Pulmonary artery endothelial cell (primary cell): ENCODE results near the gene CRTC2. TPM values are rescaled to one million over a fixed set of nuclear protein-coding genes. Genes with fewer than 3 reads are reported as not detected.
"Not testable (repeated sequence)": the region's sequence is repeated elsewhere in the genome, so short reads cannot be mapped to it uniquely, and the experiment has no call there.

ENCODE experiments used
- DNase-seq: peaks from one replicate; pipeline ENCODE4 v3.0.0-alpha.2; 2011; ENCODE audit warnings: low read depth, low spot score
- total RNA-seq: library from RNA; depleted of rRNA; stranded (reverse); fragments of >200 nt; gene quantifications from 2 replicates; pipeline ENCODE4 v1.2.3, GENCODE V29; 2014

Gene CRTC2
- total RNA-seq, 1 donor from 2014 or later: 2.8 TPM

DNA sequence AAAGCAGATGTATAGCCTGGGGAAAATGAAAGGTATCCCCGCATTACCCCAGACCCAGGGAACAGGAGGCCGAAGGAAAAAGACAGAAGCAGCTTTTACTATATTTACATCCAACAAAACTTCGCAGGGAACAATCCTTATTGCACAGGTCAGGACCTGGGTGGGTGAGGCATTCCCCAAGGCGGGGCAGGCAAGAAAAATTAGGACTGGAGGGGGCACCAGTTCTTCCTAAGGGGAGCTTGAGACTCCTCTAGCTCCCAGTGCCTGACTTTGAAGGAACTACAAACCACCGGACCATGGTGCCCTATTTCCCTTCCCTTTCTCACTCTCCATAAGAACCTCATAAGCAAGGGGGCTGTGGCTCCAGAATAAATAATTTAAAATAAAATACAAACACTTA lies 29.0 kb downstream of the CRTC2 start:
- no peak for DNase-seq

DNA sequence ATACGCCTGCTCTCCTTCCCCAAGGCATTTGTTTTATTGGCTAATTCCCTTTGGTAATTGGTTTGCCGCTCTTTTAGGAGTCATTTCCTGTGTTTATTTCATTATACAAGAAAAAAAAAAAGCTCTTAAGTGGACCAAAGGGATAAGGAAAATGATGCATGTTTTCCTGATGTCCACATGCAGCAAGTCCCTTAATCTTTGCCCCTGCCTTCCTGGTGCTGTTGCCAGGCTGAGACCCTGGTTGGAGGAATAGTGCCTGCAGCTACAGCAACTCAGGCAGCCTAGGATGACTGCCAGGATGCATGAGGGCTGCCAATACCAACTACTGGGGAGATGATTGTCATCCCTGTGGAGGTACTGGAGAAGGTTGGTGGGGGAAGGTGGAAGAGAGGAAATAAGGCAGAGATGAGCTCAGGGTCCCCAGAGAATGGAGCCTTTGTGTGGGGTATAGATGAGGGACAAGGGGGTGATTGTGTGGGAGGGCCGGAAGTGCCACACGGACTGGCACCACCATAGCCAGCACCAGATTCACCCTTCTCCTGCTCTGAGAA lies 29.5 kb downstream of the CRTC2 start:
- DNase-seq: peak; percentile 77

DNA sequence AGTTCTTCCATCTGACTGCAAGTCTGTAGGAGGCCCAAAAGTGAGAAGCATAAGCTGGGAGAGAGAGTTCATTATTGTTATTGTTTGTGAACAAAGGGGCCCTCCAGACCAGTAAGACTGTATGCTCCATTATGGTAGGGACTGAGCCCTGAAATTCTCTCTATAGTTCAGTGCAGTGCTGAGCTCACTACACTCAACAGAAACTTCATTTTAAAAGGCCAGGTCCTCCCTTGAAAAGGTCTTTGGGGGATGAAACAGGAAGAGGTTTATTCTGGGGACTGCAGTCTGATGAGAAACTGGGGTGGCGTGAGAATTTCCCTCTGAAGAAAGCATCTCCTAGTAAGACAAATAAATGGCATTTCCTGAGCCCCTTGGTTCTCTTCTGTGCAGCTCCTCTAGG lies 30.2 kb downstream of the CRTC2 start:
- no peak for DNase-seq

DNA sequence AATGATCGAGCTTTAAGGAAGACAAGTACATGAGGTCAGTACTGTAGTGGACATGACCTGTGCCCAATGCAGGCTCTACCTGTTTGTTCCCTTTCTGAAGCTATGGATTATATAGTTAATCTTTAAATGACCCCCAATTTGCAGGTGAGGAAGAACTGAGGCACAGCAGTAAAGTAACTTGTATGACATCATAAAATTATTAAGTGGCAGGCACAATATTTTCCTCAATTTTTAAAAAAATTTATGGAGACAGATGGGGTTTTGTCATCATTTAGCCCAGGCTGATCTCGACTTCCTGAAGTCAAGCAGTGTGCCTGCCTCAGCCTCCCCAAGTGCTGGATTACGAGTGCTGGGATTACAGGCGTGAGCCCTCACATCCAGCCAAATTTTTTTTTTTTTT lies 32.0 kb downstream of the CRTC2 start:
- DNase-seq: no peak

DNA sequence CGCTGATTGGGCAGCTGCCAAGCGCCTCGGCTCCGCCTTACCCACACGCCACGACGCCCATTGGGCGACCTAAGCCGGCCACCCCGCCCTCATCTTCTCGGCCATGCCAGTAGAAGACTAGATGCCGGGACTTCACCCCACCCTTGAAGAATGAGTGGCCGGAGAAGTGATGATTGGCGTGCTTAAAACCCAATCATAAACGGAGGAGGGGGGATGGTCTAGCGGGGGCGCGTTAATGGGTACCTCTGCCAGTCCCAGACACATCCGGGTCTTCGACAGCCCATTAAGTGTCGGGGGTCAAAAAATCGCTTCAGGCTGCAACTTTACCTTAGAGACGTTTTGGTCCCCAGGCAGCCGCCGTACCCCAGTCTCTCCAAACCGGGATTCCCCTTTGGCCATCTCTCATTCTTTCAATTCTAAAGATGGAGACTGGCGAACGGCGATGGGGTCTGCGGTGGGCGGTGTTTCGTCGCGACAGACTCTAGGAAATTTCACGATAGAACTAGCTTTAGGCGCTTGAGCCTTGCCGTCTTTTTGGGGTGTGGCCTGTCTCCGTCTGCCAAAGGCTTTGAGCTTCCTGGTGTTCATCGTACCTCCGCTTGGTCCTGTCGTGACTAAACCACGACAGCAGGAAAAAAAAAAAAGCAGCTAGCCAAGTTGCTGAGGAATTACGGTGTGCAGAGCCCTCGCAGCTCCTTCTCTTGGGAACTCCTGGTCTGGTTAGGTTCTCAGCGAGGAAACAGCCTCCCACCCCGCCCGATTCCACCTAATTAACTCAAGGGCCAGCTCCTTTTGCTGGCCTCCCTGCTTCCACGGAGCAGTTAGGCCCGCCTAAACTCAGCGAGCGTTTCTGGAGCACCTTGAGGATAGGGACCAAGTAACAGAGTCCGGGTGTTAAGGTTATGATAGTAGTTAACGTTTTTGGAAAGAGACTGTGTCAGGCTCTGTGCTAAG lies 35.2 kb downstream of the CRTC2 start, which contains the start of gene GATAD2B:
Gene GATAD2B, minus strand, starts transcription at position 1 of the 954 bp plus-strand sequence. CDS start 94,625 bp downstream, outside the sequence.
- DNase-seq: peak; percentile 100

DNA sequence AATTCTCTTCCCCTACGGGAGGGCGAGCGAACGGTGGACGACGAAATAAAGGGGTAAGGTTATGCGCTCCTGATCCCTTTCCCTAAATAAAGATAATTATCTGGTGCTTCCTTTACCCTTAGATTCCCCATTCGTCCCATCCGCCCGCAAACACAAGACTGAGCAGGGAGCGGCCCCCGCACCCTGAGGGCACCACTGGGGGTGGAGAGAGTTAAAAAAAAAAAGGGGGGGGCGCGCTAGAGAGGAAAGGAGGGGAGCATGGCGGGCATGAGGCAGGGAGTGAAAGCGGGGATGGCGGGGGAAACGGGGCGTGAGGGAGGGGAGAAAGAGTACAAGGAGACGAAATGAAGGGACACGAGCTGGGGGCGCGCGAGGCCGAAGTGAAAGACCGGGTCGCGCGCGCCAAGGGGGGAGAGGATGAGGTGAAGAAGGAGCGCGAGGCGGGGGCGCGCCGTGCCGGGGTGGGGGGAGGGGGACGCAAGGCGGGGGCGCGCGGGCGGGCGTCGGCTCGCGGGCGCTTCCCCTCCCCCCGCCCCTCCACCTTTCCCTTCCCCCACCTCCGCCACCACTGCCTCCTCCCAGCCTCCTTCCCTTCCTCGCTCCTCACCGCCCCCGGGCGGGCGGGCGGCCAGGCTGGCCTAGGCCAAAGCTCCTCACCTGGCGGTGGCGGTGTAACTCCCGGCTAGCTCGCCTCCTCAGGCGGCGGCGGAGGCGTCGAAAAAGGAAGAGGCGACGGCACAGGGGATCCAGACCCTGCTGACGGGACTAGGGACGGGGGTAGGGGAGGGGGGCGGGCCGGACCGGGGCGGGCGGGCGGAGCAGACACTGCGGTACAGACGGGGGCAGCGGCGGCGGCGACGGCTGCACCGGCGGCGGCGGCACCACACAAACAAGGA lies 36.1 kb downstream of the CRTC2 start:
- no peak for DNase-seq

DNA sequence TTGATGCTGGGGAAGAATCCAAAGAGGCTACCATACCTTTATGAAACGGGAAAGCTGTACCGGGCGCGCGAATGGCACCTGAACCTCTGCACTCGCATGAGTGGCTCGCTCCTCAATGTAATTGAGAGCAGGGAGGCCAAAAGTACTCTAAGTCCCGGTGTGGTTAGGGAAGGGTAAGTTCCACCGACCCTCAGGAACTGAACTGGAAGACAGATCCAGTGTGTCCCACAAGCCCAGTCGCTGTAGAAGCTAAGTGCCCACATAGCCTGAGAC lies 36.7 kb downstream of the CRTC2 start:
- DNase-seq: no peak

DNA sequence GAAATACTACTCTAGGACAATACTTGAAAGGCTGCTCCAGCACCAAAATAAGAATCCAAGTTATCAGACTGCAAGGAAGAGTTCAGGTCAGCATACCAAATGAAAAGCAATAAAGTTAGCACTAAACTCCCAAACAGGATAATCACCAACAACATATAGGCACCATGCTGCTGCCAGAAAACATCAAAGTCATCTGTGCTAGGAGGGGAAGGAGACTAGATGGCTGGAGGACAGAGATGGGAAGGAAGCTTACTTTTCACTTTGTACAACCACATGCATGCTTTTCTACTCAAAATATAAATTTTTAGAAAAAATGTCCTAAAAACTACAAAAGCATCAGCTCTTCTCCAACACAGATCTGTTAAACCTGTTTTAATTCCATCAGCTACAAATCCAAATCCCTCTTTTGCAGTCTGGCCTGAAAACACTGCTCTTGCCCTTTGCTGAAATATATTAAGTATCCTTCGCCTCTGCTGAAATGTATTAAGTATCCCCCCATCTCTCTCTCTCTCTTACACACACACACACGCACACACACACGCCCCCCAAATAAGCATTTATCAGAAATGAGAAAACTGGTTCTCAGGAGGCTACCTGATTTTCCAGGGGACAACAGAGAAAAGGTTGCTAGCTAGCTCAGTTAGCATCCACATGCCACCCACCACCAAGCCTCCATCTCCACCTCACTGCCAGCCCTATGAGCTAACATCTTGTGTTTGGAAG lies 37.2 kb downstream of the CRTC2 start:
- DNase-seq: no peak

DNA sequence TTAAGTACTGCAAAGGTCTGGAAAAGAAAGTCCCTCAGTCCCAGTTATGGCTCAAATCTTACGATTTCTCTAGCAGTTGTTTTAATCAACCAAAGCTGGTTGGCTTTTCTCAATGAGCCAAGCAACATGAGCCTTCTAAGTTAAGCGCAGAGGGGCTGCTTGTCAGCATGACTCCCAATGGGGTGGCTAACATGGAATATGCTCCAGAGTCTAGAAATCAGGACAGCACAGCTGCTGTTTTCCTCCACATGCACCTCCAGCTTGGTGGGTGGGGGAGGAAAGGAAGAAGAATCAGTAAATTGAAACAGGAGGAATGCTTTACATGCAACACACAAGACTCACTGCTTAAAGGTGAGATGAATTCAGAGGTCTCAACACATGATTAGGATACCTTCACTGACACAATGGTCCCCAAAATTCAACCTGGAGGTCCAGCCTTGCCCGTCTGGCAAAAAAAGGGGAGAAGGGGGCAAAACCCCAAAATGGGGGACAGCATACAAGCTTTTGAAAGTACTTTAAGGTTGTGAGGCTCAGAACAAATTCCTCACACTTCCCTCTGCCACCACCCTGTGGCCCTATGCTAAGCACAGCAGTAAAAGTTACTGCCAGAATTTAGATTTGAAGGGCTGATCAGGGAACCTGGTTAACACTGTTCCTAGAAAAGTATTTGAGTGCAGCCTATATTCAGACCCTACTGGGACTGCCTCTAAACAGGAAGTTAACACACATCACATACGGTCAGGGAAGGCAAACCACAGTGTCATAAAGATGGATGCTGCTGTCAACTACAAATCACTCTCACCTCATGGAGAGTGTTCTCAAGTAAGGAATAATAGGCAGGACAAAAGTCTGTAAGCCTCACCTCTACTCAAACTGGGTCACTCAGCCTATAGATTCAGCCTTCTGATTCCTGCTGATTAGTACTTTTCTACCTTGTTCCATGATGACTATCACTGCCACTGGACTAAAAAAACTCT lies 38.2 kb downstream of the CRTC2 start:
- no peak for DNase-seq

DNA sequence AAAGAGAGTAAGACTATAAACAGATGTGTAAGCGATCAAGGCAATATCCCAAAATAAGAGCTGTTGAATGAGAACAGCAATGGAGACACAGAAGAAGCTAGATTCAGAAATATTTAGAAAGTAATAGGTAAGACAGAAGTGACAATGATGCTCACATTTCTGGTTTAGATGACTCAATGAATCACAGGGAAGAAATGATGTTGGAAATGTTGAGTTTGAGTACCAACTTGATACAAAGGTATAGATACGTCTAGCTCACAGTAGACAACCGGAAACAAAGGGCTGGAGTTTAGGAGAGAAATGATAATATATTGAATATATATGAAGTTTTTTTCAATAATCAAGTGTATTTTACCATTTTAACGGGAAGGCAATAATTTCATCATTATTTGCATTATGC lies 42.1 kb downstream of the CRTC2 start:
- DNase-seq: no peak

DNA sequence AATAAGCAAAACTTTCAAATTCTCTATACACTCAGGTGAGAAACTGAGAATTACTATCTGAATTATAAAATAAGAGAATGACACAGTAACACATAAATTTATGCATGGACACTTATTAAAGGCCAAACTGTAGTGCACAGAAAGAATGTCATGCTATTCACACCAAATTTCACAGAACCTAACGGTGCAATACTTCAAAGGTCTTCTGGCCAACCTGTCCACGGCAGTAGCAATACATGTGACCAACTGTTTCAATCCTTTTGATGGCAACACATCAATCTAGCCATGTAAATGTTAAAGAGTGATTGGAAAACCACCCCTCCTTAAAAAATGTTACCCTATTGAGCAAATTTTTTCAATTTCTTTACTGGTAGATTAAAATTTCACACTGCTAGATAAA lies 46.1 kb downstream of the CRTC2 start:
- no peak for DNase-seq

DNA sequence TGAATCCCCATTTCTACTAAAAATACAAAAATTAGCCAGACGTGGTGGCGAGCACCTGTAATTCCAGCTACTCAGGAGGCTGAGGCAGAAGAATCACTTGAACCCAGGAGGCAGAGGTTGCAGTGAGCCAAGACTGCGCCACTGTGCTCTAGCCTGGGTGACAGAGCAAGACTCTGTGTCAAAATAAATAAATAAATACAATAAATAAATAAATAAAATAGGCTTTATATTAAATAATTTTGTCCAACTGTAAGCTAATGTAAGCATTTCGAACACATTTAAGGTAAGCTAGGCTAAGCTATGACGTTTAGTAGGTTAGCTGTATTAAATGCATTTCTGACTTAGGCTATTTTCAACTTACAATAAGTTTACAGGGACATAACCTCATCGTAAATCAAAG lies 47.9 kb downstream of the CRTC2 start:
- not testable (repeated sequence) for DNase-seq

DNA sequence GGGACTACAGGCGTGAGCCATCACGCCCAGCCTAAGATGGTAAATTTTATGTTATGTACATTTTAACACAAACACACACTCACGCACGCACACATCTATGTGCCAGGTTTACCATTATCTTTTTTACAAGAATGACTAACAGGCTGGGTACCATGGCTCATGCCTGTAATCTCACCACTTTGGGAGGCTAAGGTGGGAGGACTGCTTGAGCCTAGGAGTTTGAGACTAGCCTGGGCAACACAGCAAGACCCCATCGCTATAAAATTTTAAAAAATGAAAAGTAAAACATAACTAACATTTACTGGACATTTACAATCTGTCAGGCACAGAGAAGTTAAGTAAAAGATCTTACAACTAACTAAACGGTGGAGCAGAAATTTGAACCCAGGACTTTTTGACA lies 50.3 kb downstream of the CRTC2 start:
- DNase-seq: no peak

DNA sequence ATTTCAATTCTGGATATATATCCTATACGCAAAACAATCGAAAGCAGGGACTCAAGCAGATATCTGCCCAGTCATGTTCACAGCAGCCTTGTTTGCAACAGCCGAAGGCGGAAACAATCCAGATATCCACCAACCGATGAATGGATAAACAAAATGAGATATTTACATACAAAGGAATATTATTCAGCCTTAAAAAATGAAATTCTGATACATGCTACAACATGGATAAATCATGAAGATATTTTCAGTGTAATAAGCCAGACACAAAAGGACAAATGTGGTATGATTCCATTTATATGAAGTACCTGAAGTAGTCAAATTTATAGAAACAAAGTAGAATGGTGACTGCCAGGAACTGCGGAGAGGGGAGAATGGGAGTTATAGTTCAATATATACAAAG lies 51.3 kb downstream of the CRTC2 start:
- no peak for DNase-seq

DNA sequence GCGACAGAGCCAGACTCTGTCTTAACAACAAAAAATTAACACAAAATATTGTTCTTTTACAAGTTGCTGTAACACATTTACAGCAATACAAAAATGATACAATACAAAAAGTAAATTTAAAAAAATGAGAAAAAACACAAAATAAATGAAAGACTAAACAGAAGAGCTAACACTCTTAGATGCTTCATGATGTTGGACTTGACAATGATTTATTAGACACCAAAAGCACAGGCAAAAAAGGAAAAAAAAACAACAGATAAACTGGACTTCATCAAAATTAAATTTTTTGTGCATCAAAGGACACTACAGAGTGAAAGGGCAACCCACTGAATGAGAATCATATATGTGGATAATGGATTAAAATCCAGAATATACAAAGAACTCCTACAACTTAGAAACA lies 52.0 kb downstream of the CRTC2 start:
- DNase-seq: no peak

DNA sequence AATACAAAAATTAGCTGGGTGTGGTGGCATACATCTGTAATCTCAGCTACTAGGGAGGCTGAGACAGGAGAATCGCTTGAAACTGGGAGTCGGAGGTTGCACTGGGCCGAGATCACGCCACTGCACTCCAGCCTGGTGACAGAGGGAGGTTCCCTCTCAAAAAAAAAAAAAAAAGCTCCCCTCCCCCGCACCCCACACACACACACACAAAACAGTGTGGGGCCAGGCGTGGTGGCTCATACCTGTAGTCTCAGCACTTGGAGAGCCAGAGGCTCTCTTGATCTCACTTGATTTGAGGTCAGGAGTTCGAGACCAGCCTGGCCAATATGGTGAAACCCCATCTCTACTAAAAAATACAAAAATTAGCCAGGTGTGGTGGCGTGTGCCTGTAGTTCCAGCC lies 52.5 kb downstream of the CRTC2 start:
- DNase-seq: not testable (repeated sequence)

DNA sequence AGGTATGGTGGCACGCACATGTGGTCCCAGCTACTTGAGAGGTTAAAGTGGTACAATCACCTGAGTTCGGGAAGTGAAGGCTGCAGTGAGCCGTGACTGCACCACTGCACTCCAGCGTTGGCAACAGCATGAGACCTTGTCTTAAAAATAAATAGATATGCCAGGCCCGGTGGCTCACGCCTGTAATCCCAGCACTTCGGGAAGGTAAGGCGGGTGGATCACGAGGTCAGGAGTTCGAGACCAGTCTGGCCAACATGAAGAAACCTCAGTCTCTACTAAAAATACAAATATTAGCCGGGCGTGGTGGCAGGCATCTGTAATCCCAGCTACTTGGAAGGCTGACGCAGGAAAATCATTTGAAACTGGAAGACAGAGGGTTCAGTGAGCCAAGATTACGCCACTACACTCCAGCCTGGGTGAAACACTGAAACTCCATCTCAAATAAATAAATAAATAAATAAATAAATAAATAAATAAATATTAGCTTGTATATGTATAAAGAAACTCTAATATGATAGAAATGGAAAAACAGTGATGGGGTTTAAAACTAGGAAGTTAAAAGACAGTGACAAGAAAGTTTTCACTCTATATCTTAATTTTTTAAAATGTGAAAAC lies 54.5 kb downstream of the CRTC2 start:
- DNase-seq: no peak

DNA sequence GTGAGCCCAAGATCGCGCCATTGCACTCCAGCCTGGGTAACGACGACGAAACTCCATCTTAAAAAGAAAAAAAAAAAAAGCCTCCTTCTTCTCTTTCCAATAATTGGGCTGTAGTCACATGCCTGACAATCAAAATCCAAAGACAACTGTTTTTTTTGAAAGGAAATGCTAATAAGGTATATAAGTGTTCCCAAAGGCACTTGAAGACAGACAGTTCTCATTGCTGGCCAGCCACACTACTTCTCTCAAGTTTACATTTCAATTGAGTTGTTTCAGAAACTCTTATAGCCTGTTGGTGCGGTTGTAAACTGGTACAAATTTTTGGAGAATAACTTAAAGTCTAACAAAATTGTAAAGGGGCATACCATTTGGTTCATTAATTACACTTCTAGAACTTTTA lies 58.9 kb downstream of the CRTC2 start:
- no peak for DNase-seq
